PC-9 (cell line): ENCODE results near the gene FKBP6. TPM values are rescaled to one million over a fixed set of nuclear protein-coding genes. Genes with fewer than 3 reads are reported as not detected.
"Not testable (repeated sequence)": the region's sequence is repeated elsewhere in the genome, so short reads cannot be mapped to it uniquely, and the experiment has no call there.

Experiments
- Bru-seq: library from RNA; stranded (reverse); fragments of 400-500 nt; gene quantifications from one replicate; lab custom pipeline; 2021; lab: Mats Ljungman, UMichigan
- BruChase-seq, 2 experiments: library from RNA; stranded (reverse); fragments of 400-500 nt; gene quantifications; one replicate each; lab custom pipeline; 2021; lab: Mats Ljungman, UMichigan
- BruUV-seq: library from RNA; stranded (reverse); fragments of 400-500 nt; replicated peaks from 2 replicates; lab custom pipeline; 2021; lab: Mats Ljungman, UMichigan
- CTCF ChIA-PET: fragments of 300-600 bp; sonication (Branson Sonifier 250); formaldehyde crosslinking; loops from one replicate; lab custom pipeline; 2022; ENCODE audit warnings: antibody characterized with exemption; lab: Charles Lee
- POLR2A ChIA-PET: fragments of 300-600 bp; sonication (Branson Sonifier 250); formaldehyde crosslinking; loops from one replicate; lab custom pipeline; 2022; ENCODE audit warnings: antibody characterized with exemption; ENCODE audit not compliant: unreplicated experiment; lab: Charles Lee
- DNase-seq, 2 experiments: peaks; one replicate each; pipeline versions ENCODE4 v3.0.0 to v3.0.0-alpha.2; 2015 to 2022; ENCODE audit warnings: mixed read lengths in 1 of 2
- H2AFZ ChIP-seq: fragments of 200-600 bp; sonication (generic); 2 replicates; pipeline ENCODE4 v1.8.1; 2017; ENCODE audit warnings: antibody characterized with exemption
- H3F3A ChIP-seq: fragments of 200-600 bp; sonication (generic); 2 replicates; pipeline ENCODE4 v1.8.1; 2017; ENCODE audit warnings: antibody characterized with exemption, mild to moderate bottlenecking, low read depth; ENCODE audit not compliant: insufficient read depth
- H3K27ac ChIP-seq: fragments of 200-600 bp; sonication (generic); 2 replicates; pipeline ENCODE4 v1.6.1; 2016; ENCODE audit warnings: mixed run types
- H3K27me3 ChIP-seq: fragments of 200-600 bp; sonication (generic); 2 replicates; pipeline ENCODE4 v1.6.1; 2016; ENCODE audit warnings: low read depth, mixed run types; ENCODE audit not compliant: insufficient read depth
- H3K36me3 ChIP-seq: fragments of 200-600 bp; sonication (generic); 2 replicates; pipeline ENCODE4 v1.6.1; 2016; ENCODE audit warnings: low read depth, mixed run types
- H3K4me1 ChIP-seq: fragments of 200-600 bp; sonication (generic); replicated peaks from 2 replicates; pipeline ENCODE4 v1.6.1; 2016; ENCODE audit warnings: mixed run types; ENCODE audit not compliant: insufficient read depth
- H3K4me2 ChIP-seq: fragments of 200-600 bp; sonication (generic); 2 replicates; pipeline ENCODE4 v1.6.1; 2017; ENCODE audit warnings: mixed run types
- H3K4me3 ChIP-seq: fragments of 200-600 bp; sonication (generic); 2 replicates; pipeline ENCODE4 v1.6.1; 2016; ENCODE audit warnings: mixed run types
- H3K79me2 ChIP-seq: fragments of 200-600 bp; sonication (generic); 2 replicates; pipeline ENCODE4 v1.6.1; 2017; ENCODE audit warnings: low read depth, mixed run types
- H3K9me2 ChIP-seq: fragments of 200-600 bp; sonication (generic); 2 replicates; pipeline ENCODE4 v1.8.1; 2017; ENCODE audit warnings: mild to moderate bottlenecking; ENCODE audit not compliant: insufficient read depth
- H3K9me3 ChIP-seq: fragments of 200-600 bp; sonication (generic); 2 replicates; pipeline ENCODE4 v1.8.1; 2016; ENCODE audit warnings: low read depth; ENCODE audit not compliant: insufficient read depth
- H4K20me1 ChIP-seq: fragments of 200-600 bp; sonication (generic); 2 replicates; pipeline ENCODE4 v1.8.1; 2017; ENCODE audit not compliant: insufficient read depth
- intact Hi-C: fragments of 100-400 bp; cut with micrococcal nuclease; formaldehyde crosslinking; loops from one replicate; pipeline ENCODE4 v1.10.0; 2022; ENCODE audit not compliant: unreplicated experiment
- long read RNA-seq: library from polyadenylated mRNA; stranded (forward); transcript quantifications from one replicate; pipeline ENCODE4 v2.0.0, GENCODE V29; 2022
- total RNA-seq: library from RNA; stranded (reverse); gene quantifications from 2 replicates; pipeline ENCODE4 v1.2.3, GENCODE V29; 2021
- TF ChIP-seq, protein P1 (sequence below): fragments of 200-600 bp; sonication (generic); conservative IDR thresholded peaks from 2 replicates; pipeline ENCODE4 v1.6.1; 2017; ENCODE audit warnings: mixed run types, antibody characterized with exemption, mild to moderate bottlenecking, moderate library complexity

FKBP6 gene, protein sequence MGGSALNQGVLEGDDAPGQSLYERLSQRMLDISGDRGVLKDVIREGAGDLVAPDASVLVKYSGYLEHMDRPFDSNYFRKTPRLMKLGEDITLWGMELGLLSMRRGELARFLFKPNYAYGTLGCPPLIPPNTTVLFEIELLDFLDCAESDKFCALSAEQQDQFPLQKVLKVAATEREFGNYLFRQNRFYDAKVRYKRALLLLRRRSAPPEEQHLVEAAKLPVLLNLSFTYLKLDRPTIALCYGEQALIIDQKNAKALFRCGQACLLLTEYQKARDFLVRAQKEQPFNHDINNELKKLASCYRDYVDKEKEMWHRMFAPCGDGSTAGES
- total RNA-seq (not detected in 2 replicates), Bru-seq, nascent RNA (percentile 7 among the genes with signal in this experiment), BruChase-seq, experiment 1, labeled RNA remaining after a 2-hour chase (percentile 3 among the genes with signal in this experiment), BruChase-seq, experiment 2, labeled RNA remaining after a 6-hour chase (not detected)
- long read RNA-seq, result 0 reads

DNA sequence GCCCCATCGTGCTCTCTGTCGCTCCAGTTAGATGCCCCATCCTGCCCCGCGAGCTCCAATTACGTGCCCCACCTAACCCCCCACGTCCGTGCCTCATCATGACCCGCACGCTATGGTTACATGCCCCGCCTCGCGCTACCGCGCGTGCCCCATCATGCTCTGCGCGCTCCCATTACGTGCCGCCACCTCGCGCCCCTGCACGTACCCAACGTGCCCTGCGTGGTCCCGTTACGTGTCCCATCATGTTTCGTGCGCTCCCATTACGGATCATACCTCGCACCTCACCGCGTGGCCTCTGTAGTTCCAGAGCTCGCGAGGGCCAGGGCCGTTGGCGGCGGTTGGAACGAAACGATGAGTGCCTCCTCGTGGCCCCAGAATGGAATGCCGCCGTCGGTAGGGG, at the start of gene FKBP6, which contains the start of gene TRIM50:
Gene FKBP6 (plus strand): TSS at position 240 of the 400 bp plus-strand sequence. CDS start 268 bp downstream, outside the sequence.
Gene TRIM50 (minus strand): TSS at position 161 of the 400 bp plus-strand sequence. CDS start 3,295 bp downstream, outside the sequence.
- H3K27me3 ChIP-seq, H3K4me1 ChIP-seq, H3K9me3 ChIP-seq, H2AFZ ChIP-seq, H3K4me3 ChIP-seq, H3K36me3 ChIP-seq, H4K20me1 ChIP-seq, H3F3A ChIP-seq, H3K79me2 ChIP-seq, intact Hi-C loops, H3K4me2 ChIP-seq, BruUV-seq, H3K9me2 ChIP-seq, DNase-seq, H3K27ac ChIP-seq, POLR2A ChIA-PET: not testable (repeated sequence)
- CTCF ChIA-PET, result interaction anchor here (0.6 kb wide), 1 partner anchor 45 kb away, joined by 7 read pairs; no protein-coding TSS in a partner anchor

DNA sequence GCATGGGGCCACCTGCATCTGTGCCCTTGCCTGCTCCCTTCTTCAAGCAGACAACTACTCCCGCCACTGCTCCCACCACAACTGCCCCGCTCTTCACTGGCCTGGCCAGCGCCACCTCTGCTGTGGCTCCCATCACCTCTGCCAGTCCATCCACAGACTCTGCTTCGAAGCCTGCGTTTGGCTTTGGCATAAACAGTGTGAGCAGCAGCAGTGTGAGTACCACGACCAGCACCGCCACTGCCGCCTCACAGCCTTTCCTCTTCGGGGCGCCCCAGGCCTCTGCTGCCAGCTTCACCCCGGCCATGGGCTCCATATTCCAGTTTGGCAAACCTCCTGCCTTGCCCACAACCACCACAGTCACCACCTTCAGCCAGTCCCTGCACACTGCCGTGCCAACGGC, 30.7 kb upstream of the FKBP6 start:
- H3K36me3 ChIP-seq, H3K9me3 ChIP-seq, intact Hi-C loops, H3K4me2 ChIP-seq, H3K27me3 ChIP-seq, H3F3A ChIP-seq, H3K79me2 ChIP-seq, POLR2A ChIA-PET, H4K20me1 ChIP-seq, H3K9me2 ChIP-seq, DNase-seq, H3K27ac ChIP-seq, H3K4me1 ChIP-seq, H3K4me3 ChIP-seq, CTCF ChIA-PET, H2AFZ ChIP-seq: not testable (repeated sequence)
- BruUV-seq, result TSS peak; percentile 65

DNA sequence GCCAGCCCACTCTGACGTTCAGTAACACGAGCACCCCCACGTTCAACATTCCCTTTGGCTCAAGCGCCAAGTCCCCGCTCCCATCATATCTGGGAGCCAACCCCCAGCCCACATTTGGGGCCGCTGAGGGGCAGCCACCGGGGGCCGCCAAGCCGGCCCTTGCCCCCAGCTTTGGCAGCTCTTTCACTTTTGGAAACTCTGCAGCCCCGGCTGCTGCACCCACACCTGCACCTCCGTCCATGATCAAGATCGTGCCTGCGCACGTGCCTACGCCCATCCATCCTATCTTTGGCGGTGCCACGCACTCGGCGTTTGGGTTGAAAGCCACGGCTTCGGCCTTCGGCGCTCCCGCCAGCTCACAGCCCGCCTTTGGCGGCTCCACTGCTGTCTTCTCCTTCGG, 30.3 kb upstream of the FKBP6 start:
- H2AFZ ChIP-seq, H3K4me3 ChIP-seq, H3K27me3 ChIP-seq, H3K9me3 ChIP-seq, H3K79me2 ChIP-seq, CTCF ChIA-PET, BruUV-seq, H3K36me3 ChIP-seq, H3K4me1 ChIP-seq, intact Hi-C loops, H3K9me2 ChIP-seq, H3K27ac ChIP-seq, H3K4me2 ChIP-seq, H3F3A ChIP-seq, H4K20me1 ChIP-seq, POLR2A ChIA-PET, DNase-seq: not testable (repeated sequence)

DNA sequence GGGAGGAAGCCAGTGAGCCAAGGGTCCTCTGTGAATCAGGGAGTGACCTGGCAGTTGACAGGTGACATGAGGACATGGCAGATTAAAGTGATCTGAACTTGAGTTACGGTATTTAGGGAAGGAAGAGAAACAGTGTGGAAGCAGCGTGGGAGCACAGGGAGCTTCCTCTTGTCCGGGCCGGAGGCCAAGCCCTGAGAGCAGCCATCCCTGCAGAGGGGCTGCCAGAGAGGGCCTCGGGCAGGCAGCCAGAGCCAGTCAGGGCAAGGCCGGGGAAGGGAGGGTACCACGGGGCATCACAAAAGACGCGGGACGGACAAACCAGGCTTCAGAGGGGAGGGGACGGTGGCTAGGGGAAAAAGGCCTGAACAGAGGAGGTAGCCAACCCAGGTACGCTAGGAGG, 28.1 kb upstream of the FKBP6 start:
- H2AFZ ChIP-seq, CTCF ChIA-PET, H3K4me3 ChIP-seq, H4K20me1 ChIP-seq, H3K27ac ChIP-seq, intact Hi-C loops, POLR2A ChIA-PET, BruUV-seq, H3K27me3 ChIP-seq, H3K9me2 ChIP-seq, H3K36me3 ChIP-seq, H3K4me1 ChIP-seq, H3K4me2 ChIP-seq, H3K79me2 ChIP-seq, H3F3A ChIP-seq, H3K9me3 ChIP-seq, DNase-seq: not testable (repeated sequence)

DNA sequence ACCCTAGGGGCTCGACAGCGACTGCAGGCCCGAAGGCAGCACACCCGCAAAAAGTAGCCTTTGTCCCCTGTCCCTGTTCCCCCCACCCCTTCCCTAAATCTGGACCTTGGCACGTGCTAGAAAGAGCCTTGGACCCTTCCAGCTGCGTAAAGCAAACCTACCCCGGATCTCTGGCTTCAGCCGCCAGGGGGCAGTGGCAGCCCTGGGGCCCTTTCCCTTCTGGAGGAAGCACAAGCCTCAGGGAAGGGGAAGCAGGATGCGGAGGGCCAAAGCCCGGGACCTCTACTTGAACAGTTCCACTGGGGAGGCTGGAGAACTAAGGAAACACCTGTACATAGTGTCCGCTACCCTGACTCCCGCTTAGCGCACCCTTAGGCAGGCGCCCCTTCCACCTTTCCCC, 26.9 kb upstream of the FKBP6 start:
- H3K79me2 ChIP-seq, H3K4me1 ChIP-seq, H3K36me3 ChIP-seq, DNase-seq, intact Hi-C loops, H3F3A ChIP-seq, H4K20me1 ChIP-seq, CTCF ChIA-PET, H3K27ac ChIP-seq, H3K9me3 ChIP-seq, H2AFZ ChIP-seq, H3K4me3 ChIP-seq, H3K27me3 ChIP-seq, POLR2A ChIA-PET, H3K9me2 ChIP-seq, H3K4me2 ChIP-seq, BruUV-seq: not testable (repeated sequence)
- TF ChIP-seq, protein P1, sequence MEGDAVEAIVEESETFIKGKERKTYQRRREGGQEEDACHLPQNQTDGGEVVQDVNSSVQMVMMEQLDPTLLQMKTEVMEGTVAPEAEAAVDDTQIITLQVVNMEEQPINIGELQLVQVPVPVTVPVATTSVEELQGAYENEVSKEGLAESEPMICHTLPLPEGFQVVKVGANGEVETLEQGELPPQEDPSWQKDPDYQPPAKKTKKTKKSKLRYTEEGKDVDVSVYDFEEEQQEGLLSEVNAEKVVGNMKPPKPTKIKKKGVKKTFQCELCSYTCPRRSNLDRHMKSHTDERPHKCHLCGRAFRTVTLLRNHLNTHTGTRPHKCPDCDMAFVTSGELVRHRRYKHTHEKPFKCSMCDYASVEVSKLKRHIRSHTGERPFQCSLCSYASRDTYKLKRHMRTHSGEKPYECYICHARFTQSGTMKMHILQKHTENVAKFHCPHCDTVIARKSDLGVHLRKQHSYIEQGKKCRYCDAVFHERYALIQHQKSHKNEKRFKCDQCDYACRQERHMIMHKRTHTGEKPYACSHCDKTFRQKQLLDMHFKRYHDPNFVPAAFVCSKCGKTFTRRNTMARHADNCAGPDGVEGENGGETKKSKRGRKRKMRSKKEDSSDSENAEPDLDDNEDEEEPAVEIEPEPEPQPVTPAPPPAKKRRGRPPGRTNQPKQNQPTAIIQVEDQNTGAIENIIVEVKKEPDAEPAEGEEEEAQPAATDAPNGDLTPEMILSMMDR, result peak; percentile 42

DNA sequence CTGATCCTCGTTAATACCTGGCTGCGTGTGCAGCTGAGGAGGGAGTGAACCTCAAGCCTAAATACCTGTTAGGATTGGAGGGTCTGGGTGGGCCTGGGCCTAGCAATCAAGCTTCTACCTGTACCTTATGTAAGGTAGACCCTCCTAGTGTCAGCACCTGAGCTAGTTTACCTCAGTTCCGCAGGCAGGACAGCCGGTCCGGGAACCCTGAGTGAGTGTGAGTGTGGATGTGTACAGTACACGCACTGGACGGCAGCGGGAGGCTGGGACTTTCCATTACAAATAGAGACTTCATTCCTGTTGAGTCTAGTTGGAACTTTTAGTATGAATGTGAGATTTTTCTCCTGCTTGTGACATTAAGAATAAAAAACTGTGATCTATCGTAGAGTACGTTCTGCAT, 25.1 kb upstream of the FKBP6 start:
- H3K9me2 ChIP-seq, intact Hi-C loops, H3K27ac ChIP-seq, POLR2A ChIA-PET, CTCF ChIA-PET, H4K20me1 ChIP-seq, H3F3A ChIP-seq, H3K9me3 ChIP-seq, H3K4me1 ChIP-seq, H3K4me2 ChIP-seq, H3K27me3 ChIP-seq, DNase-seq, H3K36me3 ChIP-seq, H3K4me3 ChIP-seq, H2AFZ ChIP-seq, BruUV-seq: not testable (repeated sequence)
- H3K79me2 ChIP-seq, result peaks cover 15% of the 10 kb centered on the region
